ENCODE results near the gene TMEM235. TPM values are rescaled to one million over a fixed set of nuclear protein-coding genes. Genes with fewer than 3 reads are reported as not detected.

TMEM235 gene
- total RNA-seq, 2 donors from 2014 or later: not detected

- DNase-seq (no peak), ATAC-seq (no peak)
- no peaks in the 10 kb centered on the region for H3K9me3 ChIP-seq (ENCODE audit: control insufficient read depth, low read length, poor library complexity, severe bottlenecking)
- no peak overlapping the region for H3K4me3 Mint-ChIP-seq
- peaks cover 3% of the 10 kb centered on the region for H3K4me1 Mint-ChIP-seq
- H3K36me3 Mint-ChIP-seq (ENCODE audit: low read depth): no peaks in the 10 kb centered on the region
- H3K27ac Mint-ChIP-seq: no peak overlapping the region
- H3K27me3 Mint-ChIP-seq: no peaks in the 10 kb centered on the region
Measured at GRCh38 chr17:78205124-78205775, 26.2 kb upstream of the TMEM235 start.

GRCh38 chr17:78206298-78206697 lies 25.1 kb upstream of the TMEM235 start:
- Mint-ChIP-seq H3K4me1 (peaks cover 3% of the 10 kb centered on the region), H3K36me3 (ENCODE audit: low read depth) (no peaks in the 10 kb centered on the region), H3K4me3 (no peak overlapping the region), H3K27ac (no peak overlapping the region), H3K27me3 (no peaks in the 10 kb centered on the region)
- no peak for DNase-seq
- H3K9me3 ChIP-seq (ENCODE audit: control insufficient read depth, low read length, poor library complexity, severe bottlenecking): no peaks in the 10 kb centered on the region
- no peak for ATAC-seq

GRCh38 chr17:78208486-78208885 lies 22.9 kb upstream of the TMEM235 start:
- Mint-ChIP-seq H3K27me3 (no peaks in the 10 kb centered on the region), H3K4me3 (no peak overlapping the region), H3K36me3 (ENCODE audit: low read depth) (peaks cover 3% of the 10 kb centered on the region), H3K27ac (no peak overlapping the region), H3K4me1 (peaks cover 8% of the 10 kb centered on the region)
- H3K9me3 ChIP-seq (ENCODE audit: control insufficient read depth, low read length, poor library complexity, severe bottlenecking): no peaks in the 10 kb centered on the region
- no peak for ATAC-seq
- DNase-seq: no peak

GRCh38 chr17:78210111-78210510 lies 21.3 kb upstream of the TMEM235 start:
- no peak overlapping the region for H3K4me3 Mint-ChIP-seq
- no peak for DNase-seq
- H3K27me3 Mint-ChIP-seq: no peaks in the 10 kb centered on the region
- H3K9me3 ChIP-seq (ENCODE audit: control insufficient read depth, low read length, poor library complexity, severe bottlenecking): no peaks in the 10 kb centered on the region
- no peak overlapping the region for H3K27ac Mint-ChIP-seq
- no peak for ATAC-seq
- H3K36me3 Mint-ChIP-seq (ENCODE audit: low read depth): peaks cover 3% of the 10 kb centered on the region
- H3K4me1 Mint-ChIP-seq: peaks cover 10% of the 10 kb centered on the region

- no peak overlapping the region for H3K27ac Mint-ChIP-seq
- H3K4me3 Mint-ChIP-seq: no peak overlapping the region
- peaks cover 3% of the 10 kb centered on the region for H3K36me3 Mint-ChIP-seq (ENCODE audit: low read depth)
- H3K4me1 Mint-ChIP-seq: peaks cover 10% of the 10 kb centered on the region
- no peaks in the 10 kb centered on the region for H3K27me3 Mint-ChIP-seq
- ATAC-seq (no peak), DNase-seq (no peak)
- no peaks in the 10 kb centered on the region for H3K9me3 ChIP-seq (ENCODE audit: control insufficient read depth, low read length, poor library complexity, severe bottlenecking)
Measured at GRCh38 chr17:78211032-78211431, 20.4 kb upstream of the TMEM235 start.

GRCh38 chr17:78214016-78214705 lies 17.3 kb upstream of the TMEM235 start, which contains the start of gene BIRC5:
BIRC5 (plus strand) TSS chr17:78214253; CDS start chr17:78214317, 64 bp downstream.
- H3K27ac Mint-ChIP-seq: no peak within 1 kb of the TSS
- peak; percentile 84 to 94 (median 87) for DNase-seq
- H3K36me3 Mint-ChIP-seq (ENCODE audit: low read depth): peaks cover 3% of the 10 kb centered on the region
- H3K4me3 Mint-ChIP-seq: peak within 1 kb of the TSS; percentile 82
- peak; percentile 100 for ATAC-seq
- no peaks in the 10 kb centered on the region for H3K27me3 Mint-ChIP-seq
- H3K4me1 Mint-ChIP-seq: peaks cover 7% of the 10 kb centered on the region
- no peaks in the 10 kb centered on the region for H3K9me3 ChIP-seq (ENCODE audit: control insufficient read depth, low read length, poor library complexity, severe bottlenecking)

GRCh38 chr17:78214706-78215061 lies 16.7 kb upstream of the TMEM235 start:
- Mint-ChIP-seq H3K36me3 (ENCODE audit: low read depth) (peaks cover 3% of the 10 kb centered on the region), H3K27me3 (no peaks in the 10 kb centered on the region), H3K4me3 (peak overlapping the region; percentile 82), H3K4me1 (peaks cover 7% of the 10 kb centered on the region), H3K27ac (no peak overlapping the region)
- DNase-seq: no peak
- no peak for ATAC-seq
- H3K9me3 ChIP-seq (ENCODE audit: control insufficient read depth, low read length, poor library complexity, severe bottlenecking): no peaks in the 10 kb centered on the region

GRCh38 chr17:78219396-78220150 lies 11.9 kb upstream of the TMEM235 start:
- H3K9me3 ChIP-seq (ENCODE audit: control insufficient read depth, low read length, poor library complexity, severe bottlenecking): no peaks in the 10 kb centered on the region
- ATAC-seq (no peak), DNase-seq (no peak)
- H3K27me3 Mint-ChIP-seq: no peaks in the 10 kb centered on the region
- H3K4me3 Mint-ChIP-seq: no peak overlapping the region
- peaks cover under 1% of the 10 kb centered on the region for H3K4me1 Mint-ChIP-seq
- no peaks in the 10 kb centered on the region for H3K36me3 Mint-ChIP-seq (ENCODE audit: low read depth)
- H3K27ac Mint-ChIP-seq: no peak overlapping the region

- no peak for ATAC-seq
- H3K36me3 Mint-ChIP-seq (ENCODE audit: low read depth): no peaks in the 10 kb centered on the region
- H3K9me3 ChIP-seq (ENCODE audit: control insufficient read depth, low read length, poor library complexity, severe bottlenecking): no peaks in the 10 kb centered on the region
- H3K27ac Mint-ChIP-seq: no peak overlapping the region
- DNase-seq: no peak
- H3K4me1 Mint-ChIP-seq: no peaks in the 10 kb centered on the region
- H3K27me3 Mint-ChIP-seq: peaks cover 9% of the 10 kb centered on the region
- H3K4me3 Mint-ChIP-seq: no peak overlapping the region
Measured at GRCh38 chr17:78223061-78223460, 8.4 kb upstream of the TMEM235 start.

GRCh38 chr17:78223765-78224164 lies 7.7 kb upstream of the TMEM235 start:
- Mint-ChIP-seq H3K4me3 (no peak overlapping the region), H3K27me3 (peaks cover 9% of the 10 kb centered on the region), H3K36me3 (ENCODE audit: low read depth) (no peaks in the 10 kb centered on the region), H3K4me1 (no peaks in the 10 kb centered on the region), H3K27ac (peak overlapping the region; percentile 49)
- no peaks in the 10 kb centered on the region for H3K9me3 ChIP-seq (ENCODE audit: control insufficient read depth, low read length, poor library complexity, severe bottlenecking)
- ATAC-seq: no peak
- DNase-seq: no peak

- Mint-ChIP-seq H3K4me3 (no peak overlapping the region), H3K36me3 (ENCODE audit: low read depth) (no peaks in the 10 kb centered on the region), H3K27ac (peak overlapping the region; percentile 49), H3K27me3 (peaks cover 9% of the 10 kb centered on the region), H3K4me1 (no peaks in the 10 kb centered on the region)
- DNase-seq (no peak), ATAC-seq (no peak)
- no peaks in the 10 kb centered on the region for H3K9me3 ChIP-seq (ENCODE audit: control insufficient read depth, low read length, poor library complexity, severe bottlenecking)
Measured at GRCh38 chr17:78224231-78225087, 7.0 kb upstream of the TMEM235 start.

- no peaks in the 10 kb centered on the region for H3K9me3 ChIP-seq (ENCODE audit: control insufficient read depth, low read length, poor library complexity, severe bottlenecking)
- Mint-ChIP-seq H3K27me3 (peaks cover 9% of the 10 kb centered on the region), H3K4me3 (no peak overlapping the region), H3K4me1 (no peaks in the 10 kb centered on the region), H3K36me3 (ENCODE audit: low read depth) (no peaks in the 10 kb centered on the region), H3K27ac (no peak overlapping the region)
- DNase-seq (no peak), ATAC-seq (no peak)
Measured at GRCh38 chr17:78225088-78225865, 6.2 kb upstream of the TMEM235 start.

Measured in T-helper 17 cell (primary cell).